DND-41 (cell line): ENCODE data around the gene EIF4G3.
"Not testable (repeated sequence)": the region's sequence is repeated elsewhere in the genome, so short reads cannot be mapped to it uniquely, and the experiment has no call there.

Experiments
- ATAC-seq: fragments of 200-7000 bp; cut with Tn5 transposase; 3 replicates; pipeline ENCODE4 v1.9.1; 2021; ENCODE audit warnings: low read depth; ENCODE audit not compliant: insufficient read depth
- DNase-seq: peaks from one replicate; pipeline ENCODE4 v3.0.0-alpha.2; 2020
- H2AFZ ChIP-seq: 2 replicates; pipeline ENCODE4 v1.6.0; 2012; ENCODE audit warnings: low read depth, low read length
- H3K27ac ChIP-seq: 2 replicates; pipeline ENCODE4 v1.5.1; 2012; ENCODE audit warnings: low read length, inconsistent platforms
- H3K27me3 ChIP-seq: fragments of 200-600 bp; sonication (generic); 2 replicates; pipeline ENCODE4 v1.6.0; 2012; ENCODE audit warnings: low read length, mild to moderate bottlenecking, inconsistent platforms; ENCODE audit not compliant: insufficient read depth, poor library complexity
- H3K36me3 ChIP-seq: 2 replicates; pipeline ENCODE4 v1.5.1; 2012; ENCODE audit warnings: low read length, inconsistent platforms; ENCODE audit not compliant: insufficient read depth
- H3K4me1 ChIP-seq: 2 replicates; pipeline ENCODE4 v1.5.1; 2012; ENCODE audit warnings: mild to moderate bottlenecking, low read length; ENCODE audit not compliant: insufficient read depth
- H3K4me2 ChIP-seq: 2 replicates; pipeline ENCODE4 v1.6.0; 2012; ENCODE audit warnings: mild to moderate bottlenecking, moderate library complexity, low read length, inconsistent platforms; ENCODE audit not compliant: insufficient read depth
- H3K4me3 ChIP-seq, 2 experiments: fragments of 200-600 bp in 1 of 2; shearing (Covaris generic) in 1 of 2; 2 replicates each; pipeline ENCODE4 v1.5.1; 2012 to 2016; ENCODE audit warnings: inconsistent platforms in 2 of 2, low read length in 2 of 2, mild to moderate bottlenecking in 2 of 2, low read depth in 1 of 2, moderate library complexity in 1 of 2
- H3K79me2 ChIP-seq: 2 replicates; pipeline ENCODE4 v1.6.0; 2012; ENCODE audit warnings: low read length, inconsistent platforms; ENCODE audit not compliant: insufficient read depth
- H3K9ac ChIP-seq: 2 replicates; pipeline ENCODE4 v1.6.0; 2012; ENCODE audit warnings: low read depth, mild to moderate bottlenecking, inconsistent platforms, low read length, moderate library complexity
- H3K9me3 ChIP-seq: 2 replicates; pipeline ENCODE4 v1.5.1; 2012; ENCODE audit warnings: low read length, moderate library complexity, mild to moderate bottlenecking, inconsistent platforms; ENCODE audit not compliant: insufficient read depth, severe bottlenecking
- H4K20me1 ChIP-seq: 2 replicates; pipeline ENCODE4 v1.6.0; 2012; ENCODE audit warnings: low read length; ENCODE audit not compliant: insufficient read depth
- CTCF ChIP-seq: IDR thresholded peaks from 2 replicates; pipeline ENCODE4 v1.5.1; 2012; ENCODE audit warnings: borderline replicate concordance, low read length, moderate library complexity, mild to moderate bottlenecking; ENCODE audit not compliant: poor library complexity, severe bottlenecking; ENCODE audit errors: extremely low read depth
- EZH2 ChIP-seq: IDR thresholded peaks from 3 replicates; pipeline ENCODE4 v1.6.1; 2012; ENCODE audit warnings: borderline replicate concordance, low read depth, mild to moderate bottlenecking, moderate library complexity, low read length, inconsistent platforms; ENCODE audit not compliant: severe bottlenecking

EIF4G3 gene

GRCh38 chr1:21198929-21199328 lies 22.2 kb upstream of the EIF4G3 start:
- H3K79me2 ChIP-seq: no peaks in the 10 kb centered on the region
- H3K27me3 ChIP-seq: no peaks in the 10 kb centered on the region
- H3K4me3 ChIP-seq: no peak overlapping the region
- no peaks in the 10 kb centered on the region for H3K9me3 ChIP-seq
- no peak for TF ChIP-seq CTCF
- no peak for TF ChIP-seq EZH2
- no peaks in the 10 kb centered on the region for H3K4me1 ChIP-seq
- 0 out of 2 replicates have a peak, but pooled peaks cover 2% of the 10 kb centered on the region for H4K20me1 ChIP-seq
- ATAC-seq: no peak
- DNase-seq: no peak
- no peaks in the 10 kb centered on the region for H3K36me3 ChIP-seq
- no peak overlapping the region for H2AFZ ChIP-seq
- no peak overlapping the region for H3K9ac ChIP-seq
- no peak overlapping the region for H3K4me2 ChIP-seq
- H3K27ac ChIP-seq: no peak overlapping the region

- H3K9me3 ChIP-seq: no peaks in the 10 kb centered on the region
These were observed 16.2 kb upstream of the EIF4G3 start for GRCh38 chr1:21192871-21193270.

GRCh38 chr1:21192284-21192683 lies 15.6 kb upstream of the EIF4G3 start:
- Histone ChIP-seq H2AFZ (no peak overlapping the region), H3K27me3 (peaks cover 2% of the 10 kb centered on the region)
- no peak for DNase-seq

More at GRCh38 chr1:21192871-21193270, 16.2 kb upstream of the EIF4G3 start:
- Histone ChIP-seq H3K79me2 (no peaks in the 10 kb centered on the region), H3K27me3 (peaks cover 2% of the 10 kb centered on the region), H3K27ac (no peak overlapping the region), H3K4me1 (no peaks in the 10 kb centered on the region), H3K9ac (no peak overlapping the region), H3K4me3 (no peak overlapping the region), H3K4me2 (no peak overlapping the region), H4K20me1 (0 out of 2 replicates have a peak, but pooled peaks cover 2% of the 10 kb centered on the region), H3K36me3 (no peaks in the 10 kb centered on the region), H2AFZ (no peak overlapping the region)
- DNase-seq: no peak
- no peak for TF ChIP-seq CTCF
- TF ChIP-seq EZH2: no peak
- no peak for ATAC-seq

DNA sequence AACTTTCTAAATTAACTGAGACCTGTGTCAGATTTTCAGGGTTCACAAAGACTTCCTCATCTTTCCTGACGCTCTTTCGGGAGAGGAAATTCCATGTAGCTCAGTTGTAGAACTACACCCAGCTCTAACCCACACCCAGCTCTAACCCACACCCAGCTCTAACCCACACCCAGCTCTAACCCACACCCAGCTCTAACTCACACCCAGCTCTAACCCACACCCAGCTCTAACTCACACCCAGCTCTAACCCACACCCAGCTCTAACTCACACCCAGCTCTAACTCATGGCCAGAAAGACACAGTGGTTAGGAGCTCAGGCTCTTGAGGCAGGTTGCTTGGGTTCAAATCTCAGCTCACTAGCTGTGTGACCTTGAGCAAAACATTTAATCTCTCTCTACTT lies 14.1 kb upstream of the EIF4G3 start:
- H3K27me3 ChIP-seq, ATAC-seq: not testable (repeated sequence)

More at GRCh38 chr1:21192284-21192683, 15.6 kb upstream of the EIF4G3 start:
- Histone ChIP-seq H3K4me1 (no peaks in the 10 kb centered on the region), H3K36me3 (no peaks in the 10 kb centered on the region), H3K4me2 (no peak overlapping the region), H3K4me3 (no peak overlapping the region), H3K79me2 (no peaks in the 10 kb centered on the region), H3K9me3 (no peaks in the 10 kb centered on the region), H4K20me1 (0 out of 2 replicates have a peak, but pooled peaks cover 2% of the 10 kb centered on the region), H3K27ac (no peak overlapping the region), H3K9ac (no peak overlapping the region)
- TF ChIP-seq CTCF (no peak), EZH2 (no peak)
- ATAC-seq: no peak

More for the DNA sequence above, 14.1 kb upstream of the EIF4G3 start:
- DNase-seq, H3K9me3 ChIP-seq, H3K9ac ChIP-seq, H3K27ac ChIP-seq, H3K79me2 ChIP-seq, H3K4me1 ChIP-seq, H3K36me3 ChIP-seq, H3K4me3 ChIP-seq, H4K20me1 ChIP-seq, H2AFZ ChIP-seq, H3K4me2 ChIP-seq: not testable (repeated sequence)
